SK-N-SH treated with all-trans-retinoic acid at 6 μM for 48 hours (cell line): ENCODE measurements around the gene M1AP.
"Not testable (repeated sequence)": the region's sequence is repeated elsewhere in the genome, so short reads cannot be mapped to it uniquely, and the experiment has no call there.

Experiments used
- ATAC-seq: fragments of 200-7000 bp; cut with Tn5 transposase; 3 replicates; pipeline ENCODE4 v1.9.1; 2020; ENCODE audit warnings: mild to moderate bottlenecking, moderate library complexity
- ARNTL ChIP-seq: fragments of 450-650 bp; formaldehyde crosslinking; IDR thresholded peaks from 2 replicates; pipeline ENCODE4 v1.5.0; 2020; ENCODE audit warnings: low read depth, mild to moderate bottlenecking, moderate library complexity, borderline replicate concordance
- BACH2 ChIP-seq: fragments of 250-450 bp; sonication (Bioruptor Pico); IDR thresholded peaks from 2 replicates; pipeline ENCODE4 v1.9.0; 2021; ENCODE audit warnings: mild to moderate bottlenecking, borderline replicate concordance
- CREB5 ChIP-seq: fragments of 250-450 bp; sonication (Bioruptor Pico); IDR thresholded peaks from 2 replicates; pipeline ENCODE4 v1.5.1; 2020; ENCODE audit warnings: low read depth, mild to moderate bottlenecking, moderate library complexity
- CSDC2 ChIP-seq: fragments of 250-450 bp; sonication (Bioruptor Pico); IDR thresholded peaks from 2 replicates; pipeline ENCODE4 v1.5.0; 2020; ENCODE audit warnings: mild to moderate bottlenecking, moderate library complexity
- CSRNP3 ChIP-seq: fragments of 250-450 bp; sonication (Bioruptor Pico); IDR thresholded peaks from 2 replicates; pipeline ENCODE4 v1.5.1; 2021; ENCODE audit warnings: mild to moderate bottlenecking, moderate library complexity
- PATZ1 ChIP-seq: fragments of 250-450 bp; sonication (Bioruptor Pico); IDR thresholded peaks from 2 replicates; pipeline ENCODE4 v1.8.0; 2020; ENCODE audit warnings: mild to moderate bottlenecking, moderate library complexity, borderline replicate concordance
- POU6F1 ChIP-seq: fragments of 250-450 bp; sonication (Bioruptor Pico); IDR thresholded peaks from 2 replicates; pipeline ENCODE4 v1.8.0; 2021; ENCODE audit warnings: low read depth, mild to moderate bottlenecking, moderate library complexity, borderline replicate concordance
- SNAI2 ChIP-seq: fragments of 250-450 bp; sonication (Bioruptor Pico); IDR thresholded peaks from 2 replicates; pipeline ENCODE4 v1.5.0; 2020; ENCODE audit warnings: mild to moderate bottlenecking, moderate library complexity
- TCF4 ChIP-seq: fragments of 250-450 bp; sonication (Bioruptor Pico); IDR thresholded peaks from 2 replicates; pipeline ENCODE4 v1.8.0; 2021; ENCODE audit warnings: mild to moderate bottlenecking, moderate library complexity, borderline replicate concordance
- TOX ChIP-seq: fragments of 250-450 bp; sonication (Bioruptor Pico); IDR thresholded peaks from 2 replicates; pipeline ENCODE4 v1.8.0; 2021; ENCODE audit warnings: mild to moderate bottlenecking, moderate library complexity, borderline replicate concordance
- TSHZ2 ChIP-seq: fragments of 250-450 bp; sonication (Bioruptor Pico); IDR thresholded peaks from 2 replicates; pipeline ENCODE4 v1.5.0; 2020; ENCODE audit warnings: mild to moderate bottlenecking, moderate library complexity
- ZC3H10 ChIP-seq: fragments of 250-450 bp; sonication (Bioruptor Pico); IDR thresholded peaks from 2 replicates; pipeline ENCODE4 v1.5.1; 2021; ENCODE audit warnings: mild to moderate bottlenecking, moderate library complexity
- ZFP3 ChIP-seq: fragments of 250-450 bp; sonication (Bioruptor Pico); IDR thresholded peaks from 2 replicates; pipeline ENCODE4 v1.5.0; 2020; ENCODE audit warnings: mild to moderate bottlenecking, moderate library complexity
- ZNF565 ChIP-seq: fragments of 450-650 bp; formaldehyde crosslinking; conservative IDR thresholded peaks from 2 replicates; pipeline ENCODE4 v1.5.0; 2020; ENCODE audit warnings: low read depth, mild to moderate bottlenecking, moderate library complexity
- ZNF8 ChIP-seq: fragments of 450-650 bp; formaldehyde crosslinking; IDR thresholded peaks from 2 replicates; pipeline ENCODE4 v1.5.0; 2020; ENCODE audit warnings: mild to moderate bottlenecking, moderate library complexity

Gene M1AP

GRCh38 chr2:74566076-74566753 lies 81.9 kb downstream of the M1AP start:
- no peak for TF ChIP-seq CSRNP3 (CRISPR knock-in tag)
- ATAC-seq, result no peak

- peak; percentile 4; the same call in 2 of the 3 replicates for ATAC-seq
- no peak for TF ChIP-seq ZC3H10
- no peak for TF ChIP-seq CSRNP3 (CRISPR knock-in tag)
These were observed 83.9 kb downstream of the M1AP start for GRCh38 chr2:74564222-74564621.

- ATAC-seq, result no peak
- no peak for TF ChIP-seq CSDC2 (CRISPR knock-in tag)
- TF ChIP-seq ZNF8, result no peak
These were observed 85.9 kb downstream of the M1AP start for GRCh38 chr2:74562126-74562775.

- not testable (repeated sequence) for ATAC-seq
These were observed 87.1 kb downstream of the M1AP start for GRCh38 chr2:74561022-74561421.

- TF ChIP-seq CSDC2 (CRISPR knock-in tag) (no peak), ARNTL (CRISPR knock-in tag) (no peak), CREB5 (no peak), PATZ1 (no peak), POU6F1 (CRISPR knock-in tag) (no peak), ZFP3 (no peak), ZNF565 (CRISPR knock-in tag) (no peak)
- ATAC-seq, result peak; percentile 38
These were observed 87.5 kb downstream of the M1AP start for GRCh38 chr2:74560591-74560990.

GRCh38 chr2:74559912-74560311 lies 88.2 kb downstream of the M1AP start:
- no peak for ATAC-seq
- TF ChIP-seq TCF4 (CRISPR knock-in tag), result no peak
- TF ChIP-seq TOX (CRISPR knock-in tag), result no peak
- no peak for TF ChIP-seq SNAI2 (CRISPR knock-in tag)
- no peak for TF ChIP-seq ZFP3
- TF ChIP-seq BACH2 (CRISPR knock-in tag), result no peak
- TF ChIP-seq TSHZ2 (CRISPR knock-in tag), result no peak
- no peak for TF ChIP-seq CSDC2 (CRISPR knock-in tag)
- no peak for TF ChIP-seq ZNF565 (CRISPR knock-in tag)
- TF ChIP-seq ZNF8, result no peak
